ENCODE results near the gene RTBDN.

The RTBDN gene

GRCh38 chr19:12791345-12792050 lies 42.9 kb downstream of the RTBDN start, which contains the start of gene JUNB:
JUNB (plus strand) TSS chr19:12791486; CDS start chr19:12791772, 286 bp downstream.
- H3K4me1 ChIP-seq (ENCODE audit: insufficient read depth, poor library complexity, severe bottlenecking) = peaks cover 37% of the 10 kb centered on the region
- ATAC-seq (ENCODE audit: low read depth) = peak; percentile 40

GRCh38 chr19:12790628-12791344 lies 43.6 kb downstream of the RTBDN start:
- DNase-seq (ENCODE audit: low spot score) (no peak), ATAC-seq (ENCODE audit: low read depth) (no peak)
- TF ChIP-seq CTCF (IDR thresholded peaks at IDR 0.05; ENCODE audit: poor library complexity, severe bottlenecking) = no peak
- Histone ChIP-seq H3K9me3 (ENCODE audit: severe bottlenecking) (no peaks in the 10 kb centered on the region), H3K27ac (ENCODE audit: poor library complexity, severe bottlenecking) (peak overlapping the region; percentile 99), H3K4me1 (ENCODE audit: insufficient read depth, poor library complexity, severe bottlenecking) (peaks cover 38% of the 10 kb centered on the region), H3K27me3 (ENCODE audit: insufficient read depth, poor library complexity, severe bottlenecking) (no peaks in the 10 kb centered on the region), H3K4me3 (ENCODE audit: severe bottlenecking) (peak overlapping the region; percentile 81), H3K36me3 (ENCODE audit: low read depth) (peaks cover 16% of the 10 kb centered on the region)

More at GRCh38 chr19:12791345-12792050, 42.9 kb downstream of the RTBDN start, which contains the start of gene JUNB:
- H3K36me3 ChIP-seq (ENCODE audit: low read depth) = peaks cover 16% of the 10 kb centered on the region
- peak; percentile 94 for DNase-seq (ENCODE audit: low spot score)
- peak within 1 kb of the TSS; percentile 99 for H3K27ac ChIP-seq (ENCODE audit: poor library complexity, severe bottlenecking)
- H3K4me3 ChIP-seq (ENCODE audit: severe bottlenecking) = peak within 1 kb of the TSS; percentile 81
- no peaks in the 10 kb centered on the region for H3K27me3 ChIP-seq (ENCODE audit: insufficient read depth, poor library complexity, severe bottlenecking)
- no peaks in the 10 kb centered on the region for H3K9me3 ChIP-seq (ENCODE audit: severe bottlenecking)
- TF ChIP-seq CTCF (IDR thresholded peaks at IDR 0.05; ENCODE audit: poor library complexity, severe bottlenecking) = no peak

GRCh38 chr19:12789904-12790619 lies 44.3 kb downstream of the RTBDN start:
- ATAC-seq (ENCODE audit: low read depth) (peak; percentile 52), DNase-seq (ENCODE audit: low spot score) (peak; percentile 97)
- Histone ChIP-seq H3K27me3 (ENCODE audit: insufficient read depth, poor library complexity, severe bottlenecking) (no peaks in the 10 kb centered on the region), H3K27ac (ENCODE audit: poor library complexity, severe bottlenecking) (peak overlapping the region; percentile 99), H3K4me1 (ENCODE audit: insufficient read depth, poor library complexity, severe bottlenecking) (peaks cover 45% of the 10 kb centered on the region), H3K9me3 (ENCODE audit: severe bottlenecking) (no peaks in the 10 kb centered on the region), H3K36me3 (ENCODE audit: low read depth) (peaks cover 16% of the 10 kb centered on the region), H3K4me3 (ENCODE audit: severe bottlenecking) (peak overlapping the region; percentile 81)
- no peak for TF ChIP-seq CTCF (IDR thresholded peaks at IDR 0.05; ENCODE audit: poor library complexity, severe bottlenecking)

GRCh38 chr19:12789098-12789903 lies 45.1 kb downstream of the RTBDN start:
- Histone ChIP-seq H3K4me3 (ENCODE audit: severe bottlenecking) (peak overlapping the region; percentile 81), H3K4me1 (ENCODE audit: insufficient read depth, poor library complexity, severe bottlenecking) (peaks cover 53% of the 10 kb centered on the region), H3K27ac (ENCODE audit: poor library complexity, severe bottlenecking) (peak overlapping the region; percentile 99)

More at GRCh38 chr19:12789098-12789903, 45.1 kb downstream of the RTBDN start:
- H3K27me3 ChIP-seq (ENCODE audit: insufficient read depth, poor library complexity, severe bottlenecking) = no peaks in the 10 kb centered on the region
- ATAC-seq (ENCODE audit: low read depth) (no peak; the same call in 2 of the 3 replicates), DNase-seq (ENCODE audit: low spot score) (no peak)
- no peak for TF ChIP-seq CTCF (IDR thresholded peaks at IDR 0.05; ENCODE audit: poor library complexity, severe bottlenecking)
- H3K36me3 ChIP-seq (ENCODE audit: low read depth) = peaks cover 16% of the 10 kb centered on the region
- no peaks in the 10 kb centered on the region for H3K9me3 ChIP-seq (ENCODE audit: severe bottlenecking)

All from RWPE2 (cell line).